Measurements from ENCODE around the gene APOH.
A peak's percentile ranks its signal among the peaks of the same experiment; 100 is the strongest.

APOH gene

DNA sequence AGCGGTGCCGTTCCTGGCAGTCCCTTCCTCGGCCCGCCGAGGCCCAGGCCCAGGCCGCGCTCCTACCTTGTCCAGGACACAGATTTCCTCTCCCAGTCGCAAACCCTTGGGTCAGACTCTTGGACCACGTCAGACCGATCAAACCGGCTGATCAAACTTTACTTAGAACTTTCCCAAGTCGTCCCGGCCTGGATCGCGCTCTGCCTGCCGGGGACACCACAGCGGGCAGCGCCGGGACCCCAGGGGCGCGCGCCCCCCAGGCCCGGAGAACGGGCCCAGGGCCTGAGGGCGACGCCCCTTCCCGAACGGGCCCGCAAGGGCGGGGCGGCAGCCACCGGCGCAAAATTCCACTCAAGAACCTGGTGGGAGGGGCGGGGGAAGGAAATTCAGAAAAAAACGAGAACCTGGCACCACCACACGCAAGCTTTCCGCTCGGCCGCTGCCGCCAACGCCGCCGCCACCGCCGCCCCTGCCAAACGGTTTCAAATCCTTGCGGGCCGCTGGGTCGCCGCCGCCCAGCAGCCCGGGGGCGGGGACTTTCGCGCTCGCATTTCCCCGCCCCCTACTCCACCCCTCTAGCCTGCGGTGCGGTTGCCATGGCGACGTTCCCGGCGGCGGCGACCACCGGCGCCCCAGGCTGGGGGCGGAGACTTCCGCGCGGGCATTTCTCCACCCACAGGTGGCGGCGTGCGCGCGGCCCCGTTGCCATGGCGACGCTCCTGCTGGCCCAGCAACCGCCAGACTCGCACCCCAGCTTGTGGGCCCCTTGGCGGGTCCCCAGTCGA lies 37.4 kb downstream of the APOH start, which contains the start of gene CEP112:
TSS of gene CEP112 (minus strand) at position 541 of the 785 bp plus-strand sequence.
- peak; percentile 93 for DNase-seq

DNA sequence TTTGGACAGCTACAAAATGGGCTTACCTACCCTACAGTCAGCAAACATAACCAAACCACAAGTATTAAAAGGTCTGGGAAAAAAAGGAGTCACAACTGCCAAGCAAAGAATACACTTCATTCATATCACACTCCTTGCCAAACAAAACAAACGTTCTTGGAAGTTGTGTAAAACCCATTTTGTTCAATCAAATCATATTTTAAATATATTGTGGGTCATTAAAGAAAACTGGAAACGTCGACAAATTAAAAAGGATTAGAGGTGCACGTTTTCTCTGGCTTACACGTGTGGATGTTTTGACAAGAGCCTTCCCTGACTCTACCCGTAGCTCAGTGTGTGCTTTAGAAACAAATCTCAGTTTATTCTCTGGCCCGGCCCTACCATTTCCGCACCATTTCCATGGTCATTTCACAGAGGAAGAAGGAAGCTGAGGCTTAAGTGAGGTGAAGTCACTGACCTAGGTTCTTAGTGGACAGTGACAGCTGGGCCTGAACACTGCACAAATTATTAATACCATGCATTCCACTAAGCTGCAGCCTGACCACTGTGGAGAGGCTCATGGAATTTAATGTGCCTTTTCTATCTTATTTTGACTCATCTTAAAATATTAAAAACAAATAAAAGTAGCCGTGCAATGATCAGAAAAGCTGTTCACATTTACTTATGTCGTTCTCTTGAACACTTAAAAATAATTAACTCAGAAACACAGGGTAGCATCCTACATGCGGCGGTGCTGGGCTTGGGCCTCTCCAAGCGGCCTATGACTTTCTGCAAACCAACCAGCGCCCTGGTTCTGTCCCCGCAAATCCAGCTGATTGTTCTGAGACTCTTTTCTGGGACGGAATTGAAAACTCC lies 38.2 kb downstream of the APOH start:
- DNase-seq: no peak

DNA sequence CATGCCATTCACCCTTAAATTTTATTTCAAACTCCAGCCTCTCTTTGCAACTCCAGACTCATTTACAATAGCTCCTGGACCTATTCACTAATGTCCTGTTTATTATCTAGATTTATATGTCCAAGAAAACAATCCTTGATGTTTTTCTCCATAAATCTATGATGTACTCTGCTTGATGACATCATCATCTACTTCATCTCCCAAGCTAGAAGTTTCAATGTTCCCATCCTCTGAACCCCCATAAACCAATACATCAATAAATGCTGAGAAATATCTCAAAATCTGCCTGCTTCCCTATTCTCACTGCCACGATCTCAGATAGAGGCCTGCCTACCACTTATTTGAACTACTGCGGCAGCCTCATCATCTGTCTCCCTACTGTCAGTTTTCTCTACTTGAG lies 41.5 kb downstream of the APOH start:
- DNase-seq: no peak

DNA sequence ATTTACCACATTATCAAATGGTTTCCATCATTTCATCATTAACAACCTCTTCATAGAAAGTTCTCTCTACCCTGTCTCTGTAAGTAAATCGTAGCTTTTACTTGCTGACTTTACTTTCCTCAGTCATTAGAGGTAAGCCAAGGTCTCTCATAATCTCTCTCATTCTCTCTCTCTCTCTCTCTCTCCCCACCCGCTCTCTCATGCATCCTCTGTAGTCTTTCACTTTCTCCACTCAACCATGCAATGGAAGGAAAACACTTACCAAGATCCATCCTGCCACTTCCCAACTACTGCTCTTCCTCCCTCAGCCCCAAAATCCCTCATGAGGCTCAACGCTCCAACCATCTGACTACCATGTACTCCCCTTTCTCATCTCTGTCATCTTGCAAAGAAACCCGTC lies 43.4 kb downstream of the APOH start:
- DNase-seq: no peak

DNA sequence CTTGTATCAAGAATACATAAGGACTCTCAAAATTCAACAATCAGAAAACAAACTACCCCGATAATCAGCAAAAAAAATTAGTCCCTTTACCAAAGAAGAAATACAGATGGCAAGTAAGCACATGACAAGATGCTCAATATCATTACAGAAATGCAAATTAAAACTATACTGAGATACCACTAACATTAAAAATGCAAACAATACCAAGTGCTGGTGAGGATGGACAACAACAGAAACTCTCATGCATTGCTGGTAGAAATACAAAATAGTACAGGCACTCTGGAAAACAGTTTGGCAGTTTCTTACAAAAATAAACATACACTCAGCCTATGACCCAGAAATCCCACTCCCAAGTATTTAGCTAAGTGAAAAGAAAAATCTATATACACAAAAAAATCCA lies 44.8 kb downstream of the APOH start:
- DNase-seq: no peak

DNA sequence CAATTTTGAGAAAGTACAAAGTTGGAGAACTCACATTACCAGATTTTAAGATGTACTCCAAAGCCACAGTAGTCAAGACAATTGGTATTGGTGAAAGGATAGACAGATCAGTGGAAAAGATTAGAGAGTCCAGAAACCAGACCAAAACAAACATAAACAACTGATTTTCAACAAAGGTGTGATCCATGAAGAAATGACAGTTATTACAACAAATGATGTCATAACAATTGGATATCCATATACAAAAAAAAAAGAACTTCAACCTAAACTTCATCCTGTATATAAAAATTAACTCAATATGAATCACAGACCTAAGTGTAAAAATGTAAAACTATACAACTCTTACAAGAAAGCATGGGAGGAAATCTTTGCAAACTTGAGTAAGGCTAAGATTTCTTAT lies 45.7 kb downstream of the APOH start:
- no peak for DNase-seq

DNA sequence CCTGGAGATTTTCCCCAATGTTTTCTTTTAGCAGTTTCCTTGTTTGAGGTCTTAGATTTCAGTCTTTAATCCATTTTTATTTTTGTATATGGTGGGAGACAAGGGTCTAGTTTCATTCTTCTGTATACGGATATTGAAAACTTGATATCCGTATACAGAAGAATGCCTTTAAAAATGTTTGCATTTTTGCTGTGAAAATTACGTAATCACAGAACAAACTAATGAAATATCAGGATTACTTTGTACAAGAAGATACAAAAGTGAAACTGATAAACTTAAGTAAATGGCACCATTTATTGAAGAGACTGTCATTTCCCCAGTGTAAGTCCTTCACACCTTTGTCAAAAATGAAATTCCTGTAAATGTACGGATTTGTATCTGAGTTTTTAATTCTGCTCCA lies 50.6 kb downstream of the APOH start:
- no peak for DNase-seq

DNA sequence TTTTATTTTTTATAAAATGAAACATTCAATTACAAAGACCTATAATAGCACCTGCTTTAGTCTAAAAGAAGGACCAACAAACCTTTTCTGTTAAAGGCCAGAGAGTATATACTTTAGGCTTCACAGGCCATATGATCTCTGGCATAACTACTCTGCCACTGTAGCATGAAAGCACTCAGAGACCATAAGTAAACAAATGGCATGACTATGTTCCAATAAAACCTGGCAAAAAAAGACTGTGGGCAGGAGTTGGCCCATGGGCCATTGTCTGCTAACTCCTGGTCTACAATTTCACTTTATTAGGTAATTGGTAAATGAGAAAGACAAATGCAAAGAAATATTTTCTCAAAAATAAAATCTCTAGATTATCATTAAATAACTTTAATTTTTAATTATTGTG lies 52.2 kb downstream of the APOH start:
- no peak for DNase-seq

DNA sequence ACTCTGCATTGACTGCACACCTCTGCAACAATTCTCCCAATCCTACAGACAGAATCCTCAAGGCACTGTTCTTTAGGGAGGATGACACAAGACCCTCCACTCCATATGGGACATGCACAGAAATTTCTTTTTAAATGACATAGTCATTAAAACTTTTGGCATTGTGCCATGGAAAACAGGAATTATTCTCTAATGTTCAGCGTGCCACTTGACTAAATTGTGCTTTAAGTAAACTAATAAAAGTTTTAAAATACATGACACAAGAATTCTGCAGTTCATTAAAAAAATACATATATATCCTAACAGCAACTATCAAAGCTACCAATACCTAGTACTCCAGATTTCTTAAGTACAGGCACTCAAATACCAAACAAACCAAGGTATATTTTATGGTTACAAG lies 53.3 kb downstream of the APOH start:
- DNase-seq: no peak

DNA sequence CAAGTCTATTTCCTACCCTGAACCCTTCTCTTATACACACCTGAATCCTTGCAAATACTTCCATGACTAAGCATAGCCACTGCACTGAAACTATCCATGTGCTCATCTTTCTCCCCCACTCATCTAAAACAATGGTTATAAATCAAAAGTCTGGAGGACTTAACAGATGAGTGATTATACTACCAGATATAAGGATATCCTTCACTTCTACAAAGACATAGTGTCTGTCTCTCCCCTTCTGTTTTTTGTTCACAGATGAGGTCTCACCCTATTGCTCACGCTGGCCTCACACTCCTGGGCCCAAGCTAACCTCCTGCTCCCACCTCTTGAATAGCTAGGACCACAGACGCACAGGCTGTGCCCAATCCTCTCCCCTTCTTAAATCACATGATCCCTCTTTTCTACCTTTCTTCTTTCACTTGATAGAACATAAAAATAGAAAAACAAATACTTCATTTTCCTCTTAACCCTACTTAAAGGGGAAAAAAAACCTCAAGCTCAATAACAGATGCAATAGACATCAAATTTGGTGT lies 56.5 kb downstream of the APOH start:
- DNase-seq: no peak

DNA sequence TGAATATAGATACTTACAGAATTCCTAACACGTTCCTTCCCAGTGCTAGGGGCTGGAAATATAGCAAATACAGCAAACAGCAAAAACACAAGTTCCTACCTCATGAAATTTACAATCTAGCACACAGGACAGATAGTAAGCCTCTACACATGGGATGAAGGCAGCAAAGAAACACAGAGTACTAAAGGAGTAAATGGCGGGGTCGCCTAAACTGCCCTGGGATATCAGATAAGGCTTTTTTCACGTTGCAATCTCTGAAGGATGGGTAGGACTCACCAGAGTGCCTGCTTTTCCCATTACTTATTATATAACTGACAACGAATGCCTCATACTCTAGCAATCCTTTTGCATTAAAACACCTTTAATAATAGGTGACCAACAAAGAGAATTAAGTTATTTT lies 57.1 kb downstream of the APOH start:
- DNase-seq: no peak

DNA sequence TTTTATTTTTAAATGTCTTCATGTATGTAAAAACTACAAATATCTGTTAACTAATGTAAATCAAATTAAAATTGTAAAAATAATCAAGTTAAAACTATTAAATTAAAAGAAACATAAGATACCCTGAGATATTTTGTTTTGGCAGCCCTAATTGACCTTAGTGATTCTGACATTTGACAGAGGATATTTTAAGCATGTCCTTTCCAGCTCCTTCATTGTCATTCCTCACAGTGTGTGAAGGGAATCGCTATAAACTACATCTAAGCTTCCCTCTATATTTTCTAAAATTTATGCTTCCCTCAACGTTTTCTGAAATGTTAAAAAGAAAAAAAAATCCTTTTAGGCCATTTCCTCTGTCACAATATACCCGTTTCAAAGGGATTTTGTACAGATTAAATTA lies 57.5 kb downstream of the APOH start:
- no peak for DNase-seq

DNA sequence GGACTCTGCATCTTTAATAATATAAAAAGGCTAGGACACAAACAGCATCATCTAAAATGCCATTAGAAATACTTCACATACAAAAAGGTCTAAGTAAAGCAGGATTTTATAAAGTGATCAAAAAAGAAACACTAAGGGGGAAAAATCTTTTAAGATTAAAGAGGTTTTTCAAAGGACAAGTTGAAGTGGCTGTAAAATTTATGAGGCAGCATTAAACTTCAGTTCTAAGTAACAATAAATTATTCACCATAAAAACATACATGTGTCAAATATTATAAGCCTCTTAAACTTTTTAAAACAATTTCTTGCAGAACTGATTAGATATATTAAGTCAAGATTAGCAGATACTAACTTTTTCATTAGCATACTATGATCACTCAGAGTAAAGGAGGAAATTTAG lies 58.0 kb downstream of the APOH start:
- DNase-seq: no peak

DNA sequence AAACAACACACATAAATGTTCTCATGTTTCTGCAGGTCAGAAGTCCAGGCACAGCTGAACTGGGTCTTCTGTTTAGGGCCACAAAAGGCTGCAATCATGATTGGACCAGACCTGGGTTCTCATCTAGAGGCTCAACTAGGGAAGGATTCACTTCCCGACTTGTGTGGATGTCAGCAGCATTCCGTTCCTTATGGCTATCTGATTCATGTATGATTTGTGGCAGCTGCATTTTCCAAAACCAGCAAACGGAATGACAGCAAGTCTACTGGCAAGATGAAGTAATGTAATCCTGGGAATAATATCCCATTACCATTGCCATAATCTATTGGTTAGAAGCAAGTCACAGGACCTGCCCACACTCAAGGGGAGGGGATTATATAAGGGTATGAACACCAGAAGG lies 59.4 kb downstream of the APOH start:
- DNase-seq: no peak

DNA sequence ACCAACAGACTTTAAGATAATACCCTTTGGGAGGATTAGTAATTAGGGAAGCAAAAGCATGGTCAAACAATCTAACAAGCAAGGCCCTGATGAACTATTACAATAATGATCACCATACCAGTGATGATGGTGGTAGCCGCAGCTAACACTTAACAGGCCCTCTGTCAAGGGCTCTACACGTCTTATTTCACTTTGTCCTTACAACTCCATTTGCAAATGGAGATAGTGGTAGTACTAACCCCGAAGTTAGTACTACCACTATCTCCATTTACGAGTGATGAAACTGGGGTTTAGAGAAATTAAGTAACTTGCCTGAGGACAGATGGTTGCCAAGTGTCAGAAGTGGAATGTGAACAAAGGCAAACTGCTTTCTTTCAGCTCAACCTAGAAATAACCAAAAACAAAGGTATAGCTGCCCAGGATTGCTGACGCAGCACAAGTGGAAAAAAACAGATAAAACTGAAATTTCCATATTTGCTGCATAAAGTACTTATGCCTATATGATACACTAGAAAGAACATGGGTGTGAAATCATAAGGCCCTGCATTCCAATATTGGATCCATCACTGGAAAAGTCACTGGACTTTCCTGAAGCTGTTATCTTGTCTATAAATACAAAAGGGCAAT lies 61.9 kb downstream of the APOH start:
- DNase-seq: no peak

DNA sequence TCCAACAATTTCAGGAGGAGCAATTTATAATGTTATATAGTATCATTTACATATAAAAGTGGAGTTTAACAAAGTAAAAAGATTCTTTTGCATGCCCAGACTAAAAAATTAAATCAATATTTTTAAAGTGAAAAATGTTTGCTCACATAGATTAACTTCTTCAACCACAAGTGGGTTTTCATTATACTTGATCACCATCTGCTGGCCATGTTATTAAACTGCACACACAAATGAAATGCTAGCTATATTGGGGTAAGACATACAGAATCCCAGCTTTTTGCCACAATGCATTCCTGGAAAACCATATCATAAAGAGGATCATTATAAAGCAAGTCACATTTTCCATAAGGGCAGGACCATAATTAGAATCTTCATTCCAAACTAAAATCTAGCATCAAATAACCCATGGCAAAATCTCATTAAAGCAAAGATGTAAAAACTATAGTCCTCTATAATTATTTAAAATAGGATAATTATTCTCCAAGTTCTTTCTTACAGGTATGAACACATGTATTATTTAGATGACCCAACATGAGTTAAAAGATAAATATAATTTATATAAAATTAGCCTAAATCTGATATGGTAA lies 63.6 kb downstream of the APOH start:
- DNase-seq: no peak

Measured in stimulated activated CD8-positive, alpha-beta memory T cell treated with anti-CD3 and anti-CD28 coated beads, Interleukin-4, amount 100 ng/mL, for 48 hours (primary cell).